PC-3 (cell line): ENCODE data around the gene KLF13.

Experiments
- EZH2 ChIP-seq: fragments of 300-600 bp; sonication (generic); IDR thresholded peaks from one replicate; pipeline ENCODE4 v1.6.1; 2017; ENCODE audit warnings: antibody characterized with exemption, mild to moderate bottlenecking, low read length; ENCODE audit not compliant: unreplicated experiment
- TF ChIP-seq, protein P1 (sequence below): fragments of 300-600 bp; sonication (generic); conservative IDR thresholded peaks from 2 replicates; pipeline ENCODE4 v1.5.1; 2017; ENCODE audit warnings: antibody characterized with exemption, low read depth, mild to moderate bottlenecking, low read length

GRCh38 chr15:31372635-31373091 lies 46.0 kb downstream of the KLF13 start:
- TF ChIP-seq EZH2: no peak
- TF ChIP-seq, protein P1, sequence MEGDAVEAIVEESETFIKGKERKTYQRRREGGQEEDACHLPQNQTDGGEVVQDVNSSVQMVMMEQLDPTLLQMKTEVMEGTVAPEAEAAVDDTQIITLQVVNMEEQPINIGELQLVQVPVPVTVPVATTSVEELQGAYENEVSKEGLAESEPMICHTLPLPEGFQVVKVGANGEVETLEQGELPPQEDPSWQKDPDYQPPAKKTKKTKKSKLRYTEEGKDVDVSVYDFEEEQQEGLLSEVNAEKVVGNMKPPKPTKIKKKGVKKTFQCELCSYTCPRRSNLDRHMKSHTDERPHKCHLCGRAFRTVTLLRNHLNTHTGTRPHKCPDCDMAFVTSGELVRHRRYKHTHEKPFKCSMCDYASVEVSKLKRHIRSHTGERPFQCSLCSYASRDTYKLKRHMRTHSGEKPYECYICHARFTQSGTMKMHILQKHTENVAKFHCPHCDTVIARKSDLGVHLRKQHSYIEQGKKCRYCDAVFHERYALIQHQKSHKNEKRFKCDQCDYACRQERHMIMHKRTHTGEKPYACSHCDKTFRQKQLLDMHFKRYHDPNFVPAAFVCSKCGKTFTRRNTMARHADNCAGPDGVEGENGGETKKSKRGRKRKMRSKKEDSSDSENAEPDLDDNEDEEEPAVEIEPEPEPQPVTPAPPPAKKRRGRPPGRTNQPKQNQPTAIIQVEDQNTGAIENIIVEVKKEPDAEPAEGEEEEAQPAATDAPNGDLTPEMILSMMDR: no peak
